AG09309 (cell line): ENCODE measurements around the gene TENT5A.

ENCODE experiments used
- DNase-seq: peaks from one replicate; pipeline ENCODE4 v3.0.0-alpha.2; 2010; ENCODE audit warnings: low read depth
- H3K4me3 ChIP-seq: 2 replicates; pipeline ENCODE4 v1.5.1; 2011; ENCODE audit warnings: mild to moderate bottlenecking, low read depth, low read length, moderate library complexity; ENCODE audit not compliant: control insufficient read depth
- CTCF ChIP-seq: IDR thresholded peaks from 2 replicates; pipeline ENCODE4 v1.5.1; 2011; ENCODE audit warnings: mild to moderate bottlenecking, low read depth, low read length, inconsistent platforms; ENCODE audit not compliant: insufficient read depth, control insufficient read depth; ENCODE audit errors: missing control alignments

Gene TENT5A

GRCh38 chr6:81735756-81736380 lies 16.6 kb downstream of the TENT5A start:
- TF ChIP-seq CTCF: no peak
- no peak for DNase-seq
- H3K4me3 ChIP-seq: no peak overlapping the region

- no peak for TF ChIP-seq CTCF
- no peak overlapping the region for H3K4me3 ChIP-seq
These were observed 17.9 kb downstream of the TENT5A start for GRCh38 chr6:81734500-81735150.

GRCh38 chr6:81734081-81734480 lies 18.4 kb downstream of the TENT5A start:
- H3K4me3 ChIP-seq: no peak overlapping the region
- DNase-seq: no peak
- TF ChIP-seq CTCF: no peak

More at GRCh38 chr6:81734500-81735150, 17.9 kb downstream of the TENT5A start:
- DNase-seq: no peak

GRCh38 chr6:81731814-81732213 lies 20.7 kb downstream of the TENT5A start:
- DNase-seq: no peak
- no peak overlapping the region for H3K4me3 ChIP-seq
- no peak for TF ChIP-seq CTCF

GRCh38 chr6:81727876-81728517 lies 24.5 kb downstream of the TENT5A start:
- no peak overlapping the region for H3K4me3 ChIP-seq
- no peak for DNase-seq
- no peak for TF ChIP-seq CTCF

- DNase-seq: no peak
- H3K4me3 ChIP-seq: no peak overlapping the region
- TF ChIP-seq CTCF: no peak
These were observed 27.4 kb downstream of the TENT5A start for GRCh38 chr6:81725127-81725526.
